Liver (tissue), 9 donors: ENCODE measurements around the gene LDB2. TPM values are rescaled to one million over a fixed set of nuclear protein-coding genes. Genes with fewer than 3 reads are reported as not detected.

Experiments used
- DNase-seq: peaks from one replicate; pipeline ENCODE4 v3.0.0-alpha.2; 2017; ENCODE audit warnings: low spot score
- H3K27ac ChIP-seq, 2 donors: one replicate each; pipeline ENCODE4 v1.7.0; 2013; ENCODE audit warnings: inconsistent platforms in 2 of 2, low read length in 2 of 2, control low read depth in 1 of 2, low read depth in 1 of 2, mild to moderate bottlenecking in 1 of 2
- H3K27me3 ChIP-seq, 4 donors: one replicate each; pipeline versions ENCODE4 v1.6.1 to v1.7.0; 2013; ENCODE audit warnings: low read length in 3 of 4, inconsistent platforms in 1 of 4, mild to moderate bottlenecking in 1 of 4, moderate library complexity in 1 of 4; ENCODE audit not compliant: control insufficient read depth in 4 of 4, insufficient read depth in 4 of 4
- H3K36me3 ChIP-seq, 4 donors: one replicate each; pipeline versions ENCODE4 v1.6.1 to v1.7.0; 2013; ENCODE audit warnings: low read length in 3 of 4, mild to moderate bottlenecking in 3 of 4, low read depth in 1 of 4, moderate library complexity in 1 of 4; ENCODE audit not compliant: control insufficient read depth in 4 of 4, insufficient read depth in 3 of 4
- H3K4me1 ChIP-seq, 4 donors: one replicate each; pipeline versions ENCODE4 v1.6.1 to v1.7.0; 2013; ENCODE audit warnings: low read length in 3 of 4, mild to moderate bottlenecking in 3 of 4, moderate library complexity in 1 of 4; ENCODE audit not compliant: control insufficient read depth in 4 of 4, insufficient read depth in 4 of 4
- H3K4me3 ChIP-seq, 3 donors: one replicate each; pipeline versions ENCODE4 v1.6.1 to v1.7.0; 2013; ENCODE audit warnings: low read length in 3 of 3, control low read depth in 1 of 3, low read depth in 1 of 3, mild to moderate bottlenecking in 1 of 3
- H3K9ac ChIP-seq, 2 donors: one replicate each; pipeline ENCODE4 v1.7.0; 2013; ENCODE audit warnings: low read length in 2 of 2, mild to moderate bottlenecking in 2 of 2, moderate library complexity in 2 of 2, control low read depth in 1 of 2, low read depth in 1 of 2
- H3K9me3 ChIP-seq, 4 donors: one replicate each; pipeline versions ENCODE4 v1.6.1 to v1.7.0; 2013; ENCODE audit warnings: low read length in 3 of 4; ENCODE audit not compliant: control insufficient read depth in 4 of 4
- ATF3 ChIP-seq: IDR thresholded peaks from 2 replicates; pipeline ENCODE4 v1.6.1; 2016; ENCODE audit warnings: antibody characterized with exemption
- EGR1 ChIP-seq, 2 donors: IDR thresholded peaks; 2 replicates each; pipeline ENCODE4 v1.6.1; 2016 to 2018; ENCODE audit warnings: antibody characterized with exemption in 2 of 2, low read depth in 2 of 2
- FOXA1 ChIP-seq: IDR thresholded peaks from 2 replicates; pipeline ENCODE4 v1.6.1; 2016; ENCODE audit warnings: antibody characterized with exemption
- FOXA2 ChIP-seq: IDR thresholded peaks from 2 replicates; pipeline ENCODE4 v1.6.1; 2016; ENCODE audit warnings: antibody characterized with exemption
- GABPA ChIP-seq, 2 donors: IDR thresholded peaks in 1 of 2; conservative IDR thresholded peaks in 1 of 2; 2 replicates each; pipeline ENCODE4 v1.6.1; 2016; ENCODE audit warnings: antibody characterized with exemption in 2 of 2, mild to moderate bottlenecking in 1 of 2, moderate library complexity in 1 of 2
- HNF4A ChIP-seq, 2 donors: conservative IDR thresholded peaks; 2 replicates each; pipeline ENCODE4 v1.6.1; 2016; ENCODE audit warnings: antibody characterized with exemption in 2 of 2, mild to moderate bottlenecking in 2 of 2
- HNF4G ChIP-seq: IDR thresholded peaks from 2 replicates; pipeline ENCODE4 v1.6.1; 2016; ENCODE audit warnings: antibody characterized with exemption
- JUND ChIP-seq, 2 donors: IDR thresholded peaks; 2 replicates each; pipeline ENCODE4 v1.6.1; 2016; ENCODE audit warnings: antibody characterized with exemption in 2 of 2
- MAX ChIP-seq: IDR thresholded peaks from 2 replicates; pipeline ENCODE4 v1.6.1; 2016; ENCODE audit warnings: antibody characterized with exemption
- NR2F2 ChIP-seq: IDR thresholded peaks from 2 replicates; pipeline ENCODE4 v1.6.1; 2016; ENCODE audit warnings: antibody characterized with exemption
- RAD21 ChIP-seq, 2 donors: IDR thresholded peaks; 2 replicates each; pipeline ENCODE4 v1.6.1; 2016; ENCODE audit warnings: antibody characterized with exemption in 2 of 2, mild to moderate bottlenecking in 2 of 2
- RXRA ChIP-seq, 2 donors: IDR thresholded peaks; 2 replicates each; pipeline ENCODE4 v1.6.1; 2017 to 2018; ENCODE audit warnings: antibody characterized with exemption in 2 of 2, mild to moderate bottlenecking in 1 of 2
- SP1 ChIP-seq: IDR thresholded peaks from 2 replicates; pipeline ENCODE4 v1.6.1; 2018; ENCODE audit warnings: antibody characterized with exemption, mild to moderate bottlenecking
- TAF1 ChIP-seq: conservative IDR thresholded peaks from 2 replicates; pipeline ENCODE4 v1.6.1; 2016; ENCODE audit warnings: antibody characterized with exemption, mild to moderate bottlenecking
- YY1 ChIP-seq: IDR thresholded peaks from 2 replicates; pipeline ENCODE4 v1.6.1; 2016; ENCODE audit warnings: antibody characterized with exemption, mild to moderate bottlenecking
- WGBS: extraction: QIAGEN DNeasy Blood & Tissue Kit; methylation state at CpG from one replicate; pipeline ENCODE4 v1.1.7; 2013; 5-methylcytosine and 5-hydroxymethylcytosine counted together
- polyA plus RNA-seq, 2 donors: library from polyadenylated mRNA; stranded (reverse) in 1 of 2; unstranded in 1 of 2; fragments of 200-250 nt in 1 of 2; fragments of >200 nt in 1 of 2; fragmentation: Nextera tagmentation in 1 of 2; extraction: Ambion mirVana in 1 of 2; gene quantifications; one replicate each; pipeline versions ENCODE4 v1.2.1 to v1.2.3, GENCODE V29; 2013 to 2015
- total RNA-seq, 2 donors: library from RNA; depleted of rRNA; stranded (reverse); fragments of >200 nt; gene quantifications; one replicate each; pipeline ENCODE4 v1.2.3, GENCODE V29; 2014
- TF ChIP-seq, protein P1 (sequence below): IDR thresholded peaks from 2 replicates; pipeline ENCODE4 v1.6.1; 2016; ENCODE audit warnings: antibody characterized with exemption
- TF ChIP-seq, protein P2 (sequence below): IDR thresholded peaks from 2 replicates; pipeline ENCODE4 v1.6.1; 2016; ENCODE audit warnings: antibody characterized with exemption, mild to moderate bottlenecking
- TF ChIP-seq, protein P3 (sequence below): fragments of 150-350 bp; IDR thresholded peaks from 2 replicates; pipeline ENCODE4 v1.5.1; 2017; ENCODE audit warnings: improper control_type of control experiment, low read depth, low read length; ENCODE audit not compliant: missing input control
- donor health status: healthy.
- donor health status: healthy.
- donor health status: healthy.
- donor health status: healthy.
- donor health status: healthy.

LDB2 gene
- total and polyA plus RNA-seq, 4 donors, result 7.4 to 31.9 (median 16.8) TPM

DNA sequence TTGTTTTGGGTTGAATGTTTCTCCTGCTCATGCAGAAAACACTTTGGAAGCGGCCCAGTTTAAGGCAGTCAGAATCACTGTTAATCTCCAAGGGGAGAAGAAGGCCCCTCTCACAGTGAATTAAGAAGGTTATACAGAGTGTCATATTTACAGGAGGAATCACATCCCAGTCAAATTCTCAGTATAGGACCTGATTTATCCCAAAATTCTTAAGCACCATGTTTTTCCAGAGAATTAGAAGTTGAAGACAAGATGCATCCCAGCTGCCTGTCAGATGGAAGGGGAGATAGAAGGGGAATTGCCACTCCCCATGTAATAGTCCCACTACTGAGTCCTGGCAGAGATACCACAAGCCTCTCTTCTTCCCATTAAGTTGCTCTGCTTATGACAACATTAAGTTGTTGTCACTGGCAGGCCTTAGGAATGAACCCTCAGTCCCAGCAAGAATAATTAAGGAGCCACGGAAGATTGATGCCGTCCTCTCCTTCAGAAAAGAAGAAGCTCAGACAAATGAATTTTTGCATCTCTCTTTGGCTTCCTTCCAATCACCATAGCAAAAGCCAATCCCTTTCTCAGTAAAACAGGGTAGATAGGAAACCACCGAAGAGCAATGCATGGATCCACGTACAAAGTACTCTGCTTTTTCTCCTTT, 138.4 kb downstream of the LDB2 start:
- Histone ChIP-seq H3K36me3 (no peaks in the 10 kb centered on the region), H3K4me1 (no peaks in the 10 kb centered on the region), H3K4me3 (no peak overlapping the region), H3K9ac (no peak overlapping the region), H3K27ac (no peak overlapping the region), H3K9me3 (no peaks in the 10 kb centered on the region), H3K27me3 (peaks cover 0 to 4% (median 0%) of the 10 kb centered on the region in 4 donors)
- 79% methylated on average over 5 of the region's 5 CpGs for WGBS
- no peak for DNase-seq
- TF ChIP-seq GABPA (IDR thresholded peaks at IDR 0.05 in 1 of 2, conservative IDR thresholded peaks at IDR 0.05 in 1 of 2) (no peak), FOXA2 (no peak), ATF3 (no peak), JUND (IDR thresholded peaks at IDR 0.05) (no peak), HNF4A (conservative IDR thresholded peaks at IDR 0.05) (no peak), TAF1 (no peak), NR2F2 (no peak), HNF4G (no peak), RAD21 (IDR thresholded peaks at IDR 0.05) (no peak), MAX (no peak), RXRA (IDR thresholded peaks at IDR 0.05) (no peak), SP1 (no peak), YY1 (no peak), EGR1 (IDR thresholded peaks at IDR 0.05; ENCODE audit: low read depth in 2 of 2) (no peak), FOXA1 (no peak)
- TF ChIP-seq, protein P1, sequence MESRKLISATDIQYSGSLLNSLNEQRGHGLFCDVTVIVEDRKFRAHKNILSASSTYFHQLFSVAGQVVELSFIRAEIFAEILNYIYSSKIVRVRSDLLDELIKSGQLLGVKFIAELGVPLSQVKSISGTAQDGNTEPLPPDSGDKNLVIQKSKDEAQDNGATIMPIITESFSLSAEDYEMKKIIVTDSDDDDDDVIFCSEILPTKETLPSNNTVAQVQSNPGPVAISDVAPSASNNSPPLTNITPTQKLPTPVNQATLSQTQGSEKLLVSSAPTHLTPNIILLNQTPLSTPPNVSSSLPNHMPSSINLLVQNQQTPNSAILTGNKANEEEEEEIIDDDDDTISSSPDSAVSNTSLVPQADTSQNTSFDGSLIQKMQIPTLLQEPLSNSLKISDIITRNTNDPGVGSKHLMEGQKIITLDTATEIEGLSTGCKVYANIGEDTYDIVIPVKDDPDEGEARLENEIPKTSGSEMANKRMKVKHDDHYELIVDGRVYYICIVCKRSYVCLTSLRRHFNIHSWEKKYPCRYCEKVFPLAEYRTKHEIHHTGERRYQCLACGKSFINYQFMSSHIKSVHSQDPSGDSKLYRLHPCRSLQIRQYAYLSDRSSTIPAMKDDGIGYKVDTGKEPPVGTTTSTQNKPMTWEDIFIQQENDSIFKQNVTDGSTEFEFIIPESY, result no peak
- TF ChIP-seq, protein P2, sequence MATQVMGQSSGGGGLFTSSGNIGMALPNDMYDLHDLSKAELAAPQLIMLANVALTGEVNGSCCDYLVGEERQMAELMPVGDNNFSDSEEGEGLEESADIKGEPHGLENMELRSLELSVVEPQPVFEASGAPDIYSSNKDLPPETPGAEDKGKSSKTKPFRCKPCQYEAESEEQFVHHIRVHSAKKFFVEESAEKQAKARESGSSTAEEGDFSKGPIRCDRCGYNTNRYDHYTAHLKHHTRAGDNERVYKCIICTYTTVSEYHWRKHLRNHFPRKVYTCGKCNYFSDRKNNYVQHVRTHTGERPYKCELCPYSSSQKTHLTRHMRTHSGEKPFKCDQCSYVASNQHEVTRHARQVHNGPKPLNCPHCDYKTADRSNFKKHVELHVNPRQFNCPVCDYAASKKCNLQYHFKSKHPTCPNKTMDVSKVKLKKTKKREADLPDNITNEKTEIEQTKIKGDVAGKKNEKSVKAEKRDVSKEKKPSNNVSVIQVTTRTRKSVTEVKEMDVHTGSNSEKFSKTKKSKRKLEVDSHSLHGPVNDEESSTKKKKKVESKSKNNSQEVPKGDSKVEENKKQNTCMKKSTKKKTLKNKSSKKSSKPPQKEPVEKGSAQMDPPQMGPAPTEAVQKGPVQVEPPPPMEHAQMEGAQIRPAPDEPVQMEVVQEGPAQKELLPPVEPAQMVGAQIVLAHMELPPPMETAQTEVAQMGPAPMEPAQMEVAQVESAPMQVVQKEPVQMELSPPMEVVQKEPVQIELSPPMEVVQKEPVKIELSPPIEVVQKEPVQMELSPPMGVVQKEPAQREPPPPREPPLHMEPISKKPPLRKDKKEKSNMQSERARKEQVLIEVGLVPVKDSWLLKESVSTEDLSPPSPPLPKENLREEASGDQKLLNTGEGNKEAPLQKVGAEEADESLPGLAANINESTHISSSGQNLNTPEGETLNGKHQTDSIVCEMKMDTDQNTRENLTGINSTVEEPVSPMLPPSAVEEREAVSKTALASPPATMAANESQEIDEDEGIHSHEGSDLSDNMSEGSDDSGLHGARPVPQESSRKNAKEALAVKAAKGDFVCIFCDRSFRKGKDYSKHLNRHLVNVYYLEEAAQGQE, result no peak
- TF ChIP-seq, protein P3, sequence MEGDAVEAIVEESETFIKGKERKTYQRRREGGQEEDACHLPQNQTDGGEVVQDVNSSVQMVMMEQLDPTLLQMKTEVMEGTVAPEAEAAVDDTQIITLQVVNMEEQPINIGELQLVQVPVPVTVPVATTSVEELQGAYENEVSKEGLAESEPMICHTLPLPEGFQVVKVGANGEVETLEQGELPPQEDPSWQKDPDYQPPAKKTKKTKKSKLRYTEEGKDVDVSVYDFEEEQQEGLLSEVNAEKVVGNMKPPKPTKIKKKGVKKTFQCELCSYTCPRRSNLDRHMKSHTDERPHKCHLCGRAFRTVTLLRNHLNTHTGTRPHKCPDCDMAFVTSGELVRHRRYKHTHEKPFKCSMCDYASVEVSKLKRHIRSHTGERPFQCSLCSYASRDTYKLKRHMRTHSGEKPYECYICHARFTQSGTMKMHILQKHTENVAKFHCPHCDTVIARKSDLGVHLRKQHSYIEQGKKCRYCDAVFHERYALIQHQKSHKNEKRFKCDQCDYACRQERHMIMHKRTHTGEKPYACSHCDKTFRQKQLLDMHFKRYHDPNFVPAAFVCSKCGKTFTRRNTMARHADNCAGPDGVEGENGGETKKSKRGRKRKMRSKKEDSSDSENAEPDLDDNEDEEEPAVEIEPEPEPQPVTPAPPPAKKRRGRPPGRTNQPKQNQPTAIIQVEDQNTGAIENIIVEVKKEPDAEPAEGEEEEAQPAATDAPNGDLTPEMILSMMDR, result no peak
